GM12872 (cell line): ENCODE data around the gene FHIP1A.

Source experiments
- TF ChIP-seq, protein P1 (sequence below): IDR thresholded peaks from 3 replicates; pipeline ENCODE4 v1.5.1; 2011; ENCODE audit warnings: low read depth, mild to moderate bottlenecking, low read length, moderate library complexity; ENCODE audit not compliant: insufficient read depth

The FHIP1A gene

DNA sequence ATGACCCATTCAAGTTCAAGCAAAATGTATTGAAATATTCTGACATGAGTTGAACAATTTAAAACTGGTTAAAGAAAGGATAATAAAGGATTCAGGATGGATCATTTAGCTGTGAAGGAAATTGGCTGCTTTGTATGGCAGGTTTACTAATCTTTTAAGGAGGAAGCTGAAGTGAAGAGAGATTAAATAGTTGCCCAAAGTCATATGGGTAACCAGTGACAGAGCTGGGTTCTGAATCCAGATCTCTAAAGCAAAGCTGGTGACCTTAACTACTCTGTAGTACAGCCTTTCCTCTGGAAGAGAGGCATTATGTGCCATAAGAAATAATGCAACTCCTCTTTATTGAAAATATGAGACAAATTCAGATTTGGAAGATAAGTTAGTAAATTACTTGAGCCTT, 22.8 kb downstream of the FHIP1A start:
- TF ChIP-seq, protein P1, sequence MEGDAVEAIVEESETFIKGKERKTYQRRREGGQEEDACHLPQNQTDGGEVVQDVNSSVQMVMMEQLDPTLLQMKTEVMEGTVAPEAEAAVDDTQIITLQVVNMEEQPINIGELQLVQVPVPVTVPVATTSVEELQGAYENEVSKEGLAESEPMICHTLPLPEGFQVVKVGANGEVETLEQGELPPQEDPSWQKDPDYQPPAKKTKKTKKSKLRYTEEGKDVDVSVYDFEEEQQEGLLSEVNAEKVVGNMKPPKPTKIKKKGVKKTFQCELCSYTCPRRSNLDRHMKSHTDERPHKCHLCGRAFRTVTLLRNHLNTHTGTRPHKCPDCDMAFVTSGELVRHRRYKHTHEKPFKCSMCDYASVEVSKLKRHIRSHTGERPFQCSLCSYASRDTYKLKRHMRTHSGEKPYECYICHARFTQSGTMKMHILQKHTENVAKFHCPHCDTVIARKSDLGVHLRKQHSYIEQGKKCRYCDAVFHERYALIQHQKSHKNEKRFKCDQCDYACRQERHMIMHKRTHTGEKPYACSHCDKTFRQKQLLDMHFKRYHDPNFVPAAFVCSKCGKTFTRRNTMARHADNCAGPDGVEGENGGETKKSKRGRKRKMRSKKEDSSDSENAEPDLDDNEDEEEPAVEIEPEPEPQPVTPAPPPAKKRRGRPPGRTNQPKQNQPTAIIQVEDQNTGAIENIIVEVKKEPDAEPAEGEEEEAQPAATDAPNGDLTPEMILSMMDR: no peak

DNA sequence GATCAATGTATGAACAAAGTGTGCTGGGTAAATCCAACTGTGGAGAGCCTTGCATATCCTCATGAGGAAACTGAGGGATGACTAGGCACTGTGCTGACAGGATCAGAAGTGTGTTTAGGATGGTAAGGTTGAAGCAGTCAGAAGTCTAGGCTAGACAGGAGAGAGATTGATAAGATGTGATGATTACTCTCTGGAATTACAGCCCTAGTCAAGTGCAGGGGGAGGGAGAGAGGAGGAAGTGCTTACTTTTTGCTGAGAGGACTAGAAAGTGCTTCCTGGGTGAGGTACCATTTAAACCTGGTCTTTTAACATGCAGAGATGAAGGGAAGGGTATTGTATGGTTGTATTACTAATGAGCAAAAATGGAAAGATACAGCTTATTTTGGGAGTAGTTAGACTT, 23.7 kb downstream of the FHIP1A start:
- TF ChIP-seq, protein P1: no peak

- TF ChIP-seq, protein P1: no peak
Measured at GRCh38 chr4:151434183-151434860, 25.3 kb downstream of the FHIP1A start.

- TF ChIP-seq, protein P1: no peak
Measured at GRCh38 chr4:151436093-151436518, 27.1 kb downstream of the FHIP1A start.

DNA sequence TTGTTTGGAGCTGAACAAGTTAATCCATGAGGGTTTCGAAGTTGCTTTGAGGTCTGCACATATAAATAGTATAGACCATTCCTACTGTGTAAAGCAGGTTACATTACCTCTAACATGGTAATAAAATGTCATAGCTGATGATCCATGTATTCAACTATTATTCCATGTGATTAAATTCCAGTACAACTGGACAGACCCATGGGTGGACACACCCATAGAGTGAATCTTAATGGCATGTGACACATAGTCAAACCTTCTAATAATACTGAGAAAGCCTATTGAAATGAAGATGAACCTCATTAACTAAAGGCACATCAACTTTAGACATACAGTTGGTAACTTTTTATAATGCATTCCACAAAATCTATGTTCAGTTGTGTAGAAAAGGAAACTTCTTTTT, 28.5 kb downstream of the FHIP1A start:
- TF ChIP-seq, protein P1: no peak

DNA sequence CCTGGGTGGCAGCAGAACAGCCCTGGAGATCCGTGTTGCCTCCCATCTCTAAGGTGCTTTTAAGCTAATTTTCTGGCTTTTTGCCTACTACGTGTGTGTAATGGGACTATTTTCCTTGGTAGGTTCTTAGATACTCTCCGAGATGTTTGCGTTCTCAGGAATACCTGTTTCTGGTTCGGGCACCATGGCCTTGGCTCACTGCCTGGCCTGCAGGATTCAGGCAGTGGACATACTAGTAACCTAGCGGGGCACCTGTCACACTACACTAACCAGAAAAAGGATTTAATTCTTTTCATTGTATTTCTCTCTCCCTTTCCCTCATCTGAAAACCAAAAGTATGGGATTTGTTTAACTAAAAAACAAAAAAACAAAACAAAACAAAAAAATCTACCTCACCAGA, 29.2 kb downstream of the FHIP1A start:
- TF ChIP-seq, protein P1: no peak

DNA sequence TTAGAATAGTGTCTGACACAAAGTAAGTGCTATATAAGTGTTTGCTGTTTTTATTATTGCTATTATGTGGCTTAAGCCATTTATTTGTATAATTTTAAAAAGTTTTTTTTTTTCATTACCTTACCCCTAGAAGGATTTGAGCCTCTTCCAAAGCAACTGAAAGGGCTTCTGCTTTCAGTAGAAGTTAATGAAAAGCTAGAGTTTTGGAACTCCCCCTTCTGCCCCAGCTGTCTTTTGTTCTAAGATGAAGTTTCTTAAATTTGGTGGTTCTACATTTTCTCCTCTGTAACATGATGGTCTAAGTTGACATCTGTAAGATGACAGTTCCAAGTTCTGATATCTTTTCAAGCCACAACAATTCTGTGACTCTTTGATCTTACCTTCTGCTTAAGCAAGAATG, 30.3 kb downstream of the FHIP1A start:
- TF ChIP-seq, protein P1: no peak

GRCh38 chr4:151442002-151442401, 33.0 kb downstream of the FHIP1A start:
- TF ChIP-seq, protein P1: no peak
